GM08714 (cell line): ENCODE results near the gene ATE1.

Experiments
- H3K4me3 ChIP-seq: fragments of 200-500 bp; sonication (Bioruptor generic); 2 replicates; pipeline ENCODE4 v1.5.1; 2014; ENCODE audit warnings: mild to moderate bottlenecking, low read length, inconsistent platforms
- ZNF274 ChIP-seq: IDR thresholded peaks from 2 replicates; pipeline ENCODE4 v1.6.1; 2012; ENCODE audit warnings: mild to moderate bottlenecking, low read depth, low read length

Gene ATE1

DNA sequence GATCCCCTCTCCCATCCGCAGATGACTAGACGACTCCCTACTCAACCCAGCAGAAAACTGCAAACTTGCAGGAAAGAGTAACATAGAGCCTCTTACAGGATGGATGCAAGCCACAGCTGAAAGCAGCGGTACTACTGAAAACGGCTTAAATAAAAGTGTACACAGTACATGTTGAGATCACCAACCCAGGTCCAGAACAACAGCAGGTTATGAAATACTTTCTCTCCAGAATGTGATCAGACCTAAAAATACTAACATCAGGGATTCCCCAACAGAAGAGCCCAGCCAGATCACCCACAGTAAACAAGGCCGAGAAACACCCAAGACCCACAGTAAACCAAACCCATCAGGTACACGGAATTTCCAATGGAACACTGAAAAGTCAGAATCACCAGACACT is 13.2 kb downstream of the ATE1 start:
- no peak overlapping the region for H3K4me3 ChIP-seq
- no peak for TF ChIP-seq ZNF274

DNA sequence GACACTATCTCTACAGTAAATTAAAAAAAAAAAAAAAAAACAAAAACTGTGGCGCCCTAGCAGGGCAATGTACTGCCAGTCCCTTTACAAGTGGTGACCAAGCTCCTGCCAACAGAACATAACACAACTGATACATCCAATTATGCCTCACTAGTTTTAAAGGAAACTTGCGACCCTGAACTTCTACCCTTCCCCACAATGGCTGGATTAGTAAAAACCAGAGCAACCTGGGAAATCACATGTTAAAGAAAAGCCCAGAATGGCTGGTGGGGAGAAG is 16.5 kb downstream of the ATE1 start:
- no peak for TF ChIP-seq ZNF274
- H3K4me3 ChIP-seq, result no peak overlapping the region

DNA sequence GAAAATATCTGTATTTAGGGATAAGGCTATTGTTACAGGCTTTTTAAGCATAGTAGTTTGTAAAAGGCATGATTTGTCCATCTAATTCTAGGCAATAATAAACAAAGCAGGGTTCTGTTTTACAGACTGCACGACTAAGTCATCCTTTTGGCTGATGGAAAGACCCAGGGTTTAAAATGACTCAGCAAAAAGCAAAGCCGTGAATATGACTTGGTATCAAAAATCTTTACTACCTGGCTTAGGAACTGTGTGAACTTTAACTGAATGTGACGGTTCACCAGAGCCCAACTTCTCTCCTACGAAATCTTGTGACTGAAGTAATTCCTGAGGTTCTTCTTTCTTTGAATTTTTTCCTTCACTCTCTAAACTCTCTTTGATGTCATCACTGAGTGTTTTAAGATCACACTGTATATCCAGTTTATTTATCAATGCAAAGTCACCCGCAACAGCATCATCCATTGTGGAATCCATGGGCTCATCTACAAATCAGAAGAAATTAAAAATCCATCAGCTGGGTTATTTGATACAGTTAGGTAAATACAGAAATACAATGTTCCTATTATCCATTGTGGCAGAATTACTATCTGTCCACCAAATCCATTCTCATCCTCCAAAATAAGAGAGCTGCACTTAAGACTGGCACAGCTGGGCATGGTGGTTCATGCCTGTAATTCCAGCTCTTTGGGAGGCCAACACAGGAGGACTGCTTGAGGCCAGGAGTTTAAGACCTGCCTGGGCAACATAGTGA is 17.0 kb downstream of the ATE1 start:
- no peak for TF ChIP-seq ZNF274

DNA sequence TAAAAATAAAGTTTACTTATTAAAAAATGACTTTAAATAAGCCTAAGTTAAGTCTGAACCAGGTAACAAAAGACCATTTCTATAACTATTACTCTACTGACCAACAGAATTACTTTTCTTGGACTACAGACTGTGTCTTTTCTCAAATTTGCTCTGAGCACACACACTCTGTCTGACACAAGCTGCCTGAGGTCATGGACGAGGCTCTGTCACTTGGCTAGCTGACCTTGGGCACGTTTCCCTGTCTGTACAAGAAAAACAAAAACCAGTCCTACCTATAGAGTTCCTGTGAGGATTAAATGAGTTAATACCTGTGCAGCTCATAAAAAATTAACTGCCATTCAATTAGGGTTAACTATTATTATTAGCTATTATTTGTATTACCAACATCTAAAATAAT is 22.9 kb downstream of the ATE1 start:
- H3K4me3 ChIP-seq, result no peak overlapping the region
- no peak for TF ChIP-seq ZNF274

More for the DNA sequence above, 17.0 kb downstream of the ATE1 start:
- H3K4me3 ChIP-seq, result no peak overlapping the region

DNA sequence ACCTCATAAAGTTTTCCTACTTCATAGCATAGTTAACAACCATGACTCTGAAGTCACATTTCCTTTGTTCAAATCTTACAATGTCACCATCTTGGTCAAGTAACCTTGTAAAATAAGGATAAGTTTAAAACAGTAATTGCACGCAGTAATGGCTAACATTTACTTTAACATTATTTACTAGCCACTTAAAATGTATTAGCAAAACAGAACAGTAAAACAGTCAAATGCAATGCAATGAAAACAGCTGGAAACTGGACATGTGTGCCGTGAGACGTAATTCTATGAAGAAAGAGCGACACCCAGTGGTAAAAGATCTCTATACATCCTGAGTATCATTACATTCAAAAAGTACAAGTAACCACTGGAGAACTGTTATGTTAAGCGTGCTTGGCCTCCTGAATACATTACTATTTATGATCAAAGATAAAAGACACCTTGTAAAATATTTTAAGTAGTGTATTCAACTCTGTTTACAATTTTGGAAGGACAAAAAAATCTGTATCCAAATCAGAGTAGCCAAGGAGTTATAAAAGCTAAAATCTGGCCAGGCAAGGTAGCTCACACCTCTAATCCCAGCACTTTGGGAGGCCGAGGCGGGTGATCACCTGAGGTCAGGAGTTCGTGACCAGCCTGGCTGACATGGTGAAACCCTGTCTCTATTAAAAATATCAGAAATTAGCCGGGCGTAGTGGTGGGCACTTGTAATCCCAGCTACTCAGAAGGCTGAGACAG is 27.2 kb downstream of the ATE1 start:
- TF ChIP-seq ZNF274, result no peak
- H3K4me3 ChIP-seq, result no peak overlapping the region

DNA sequence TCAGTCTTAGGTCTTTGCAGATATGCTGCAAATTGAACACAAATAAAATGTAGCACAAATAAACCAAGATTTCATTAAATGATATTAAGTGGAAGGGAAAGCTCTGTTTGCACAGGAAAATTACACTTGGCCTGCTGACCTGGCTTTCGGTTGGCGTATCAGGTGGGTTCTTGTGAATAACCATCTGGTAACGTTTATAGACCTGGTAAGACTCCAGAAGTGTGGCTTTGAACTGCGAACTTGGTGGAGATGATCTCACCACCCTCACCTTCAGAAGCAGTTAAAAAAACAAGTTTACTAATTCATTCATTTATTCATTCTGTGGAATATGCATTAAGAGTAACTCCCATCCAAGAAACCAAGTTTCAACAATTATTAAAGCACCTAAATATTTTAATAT is 28.1 kb downstream of the ATE1 start:
- no peak overlapping the region for H3K4me3 ChIP-seq
- no peak for TF ChIP-seq ZNF274

DNA sequence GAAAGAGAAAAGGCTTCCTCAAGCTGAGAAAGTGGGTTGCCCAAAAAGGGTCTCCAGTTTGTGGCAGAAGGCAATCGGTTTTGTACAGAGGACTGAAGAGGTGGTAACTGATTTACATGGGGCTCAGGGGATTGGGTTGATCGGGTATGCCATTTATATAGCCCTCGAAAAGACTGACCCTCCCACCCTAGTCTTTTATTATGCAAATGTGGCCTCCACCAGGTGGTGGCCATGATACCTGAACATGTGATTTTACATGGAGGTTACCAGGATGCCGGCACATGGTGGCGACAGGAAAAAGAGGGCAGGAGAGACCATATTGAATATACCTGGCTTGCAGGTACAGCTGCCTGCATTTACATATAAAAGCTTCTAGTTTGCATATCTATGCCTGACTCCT is 36.7 kb downstream of the ATE1 start:
- no peak overlapping the region for H3K4me3 ChIP-seq

DNA sequence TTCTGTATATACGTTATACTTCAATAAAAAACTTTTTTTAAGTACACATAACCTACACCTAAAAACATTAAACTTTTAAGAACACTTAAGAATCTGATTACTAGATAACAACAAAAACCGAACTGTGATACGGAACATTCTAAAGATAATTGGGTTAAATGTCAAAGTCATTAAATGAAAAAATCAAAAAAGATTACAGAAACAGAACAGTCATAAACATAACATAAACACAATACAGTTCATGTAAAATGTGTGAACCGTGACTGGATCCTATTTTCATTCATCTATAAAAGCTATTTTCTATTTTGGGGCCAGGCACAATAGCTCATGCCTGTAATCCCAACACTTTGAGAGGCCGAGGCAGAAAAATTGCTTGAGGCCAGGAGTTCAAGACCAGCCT is 38.6 kb downstream of the ATE1 start:
- no peak overlapping the region for H3K4me3 ChIP-seq
- no peak for TF ChIP-seq ZNF274

More for the DNA sequence above, 36.7 kb downstream of the ATE1 start:
- TF ChIP-seq ZNF274, result no peak

DNA sequence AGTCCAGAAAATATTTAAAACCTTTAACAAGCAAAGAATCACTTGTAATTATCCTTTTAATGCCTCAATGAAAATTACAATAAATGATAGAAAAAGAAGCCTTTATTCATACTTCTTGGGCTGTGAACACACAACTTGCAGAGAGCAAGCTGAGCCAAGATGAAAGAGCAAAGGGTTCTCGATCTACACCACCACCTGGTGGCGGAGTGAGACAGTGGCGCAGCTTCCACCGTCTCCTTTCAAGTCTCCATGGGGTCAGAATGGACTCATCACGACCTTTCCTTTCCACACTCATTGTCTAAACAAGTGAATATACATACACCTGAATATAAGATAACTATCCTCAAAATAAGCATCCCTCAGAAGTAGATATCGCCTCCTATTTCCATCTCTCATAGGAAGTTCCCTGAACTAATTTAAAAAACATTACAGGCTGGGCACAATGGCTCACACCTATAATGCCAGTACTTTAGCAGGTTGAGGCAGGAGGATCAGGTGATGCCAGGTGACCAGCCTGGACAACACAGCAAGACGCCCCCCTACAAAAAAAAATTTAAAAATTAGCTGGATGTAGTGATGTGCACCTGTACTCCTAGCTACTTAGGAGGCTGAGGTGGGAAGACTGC is 40.7 kb downstream of the ATE1 start:
- no peak overlapping the region for H3K4me3 ChIP-seq
- no peak for TF ChIP-seq ZNF274

DNA sequence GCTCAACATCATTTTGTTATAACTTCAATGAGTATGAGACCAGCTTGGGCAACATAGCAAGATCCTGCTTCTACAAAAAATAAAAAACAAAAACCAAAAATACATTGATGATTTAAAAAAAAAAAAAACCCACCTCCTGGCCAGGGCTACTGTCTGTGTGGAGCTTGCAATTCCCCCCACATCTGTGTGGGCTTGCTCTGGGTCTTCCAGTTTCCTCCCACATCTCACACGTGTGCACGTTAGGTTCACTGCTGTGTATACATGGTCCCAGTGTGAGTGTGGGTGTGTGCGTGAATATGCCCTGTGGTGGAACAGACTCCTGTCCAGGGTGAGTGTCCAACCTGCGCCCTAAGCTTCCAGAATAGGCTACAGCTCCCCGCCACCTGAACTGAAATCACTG is 41.6 kb downstream of the ATE1 start:
- no peak for TF ChIP-seq ZNF274
- no peak overlapping the region for H3K4me3 ChIP-seq

DNA sequence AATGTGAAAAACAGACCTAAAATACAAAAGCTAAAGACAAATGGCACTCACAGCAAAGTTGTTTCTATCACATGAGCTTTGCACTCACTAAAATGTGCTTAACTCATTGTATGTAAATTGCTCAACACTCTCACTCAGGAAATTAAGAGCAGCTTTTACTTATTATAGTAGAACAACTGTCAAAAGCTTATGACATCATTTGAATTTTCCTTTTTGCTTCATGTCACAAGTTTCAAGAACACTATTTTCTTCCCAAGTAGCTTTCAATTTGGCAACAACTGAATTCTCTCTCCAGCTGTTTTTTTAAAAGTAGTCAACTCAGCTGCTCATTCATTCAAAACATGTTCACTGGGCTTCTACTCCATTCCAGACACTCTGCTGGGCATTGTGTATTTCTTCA is 46.9 kb downstream of the ATE1 start:
- TF ChIP-seq ZNF274, result no peak
- H3K4me3 ChIP-seq, result no peak overlapping the region

DNA sequence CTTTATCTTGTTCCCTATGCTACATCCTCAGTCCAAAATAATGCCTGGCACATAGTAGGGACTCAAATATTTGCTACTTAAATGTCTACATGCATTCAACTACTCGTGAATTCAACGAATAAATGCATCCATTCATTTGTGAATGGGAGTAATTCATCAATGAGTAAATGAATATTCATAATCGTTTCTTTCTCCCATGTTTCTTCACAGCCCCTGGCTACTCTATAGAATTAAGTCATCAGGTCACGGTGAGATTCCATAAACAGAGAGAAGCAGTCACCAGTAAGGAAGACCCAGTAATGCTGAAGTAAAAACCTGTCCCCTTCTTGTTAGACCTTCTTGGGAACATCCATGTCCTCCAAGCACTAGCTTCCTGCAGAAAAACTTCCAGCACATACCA is 48.4 kb downstream of the ATE1 start:
- H3K4me3 ChIP-seq, result no peak overlapping the region
- TF ChIP-seq ZNF274, result no peak

DNA sequence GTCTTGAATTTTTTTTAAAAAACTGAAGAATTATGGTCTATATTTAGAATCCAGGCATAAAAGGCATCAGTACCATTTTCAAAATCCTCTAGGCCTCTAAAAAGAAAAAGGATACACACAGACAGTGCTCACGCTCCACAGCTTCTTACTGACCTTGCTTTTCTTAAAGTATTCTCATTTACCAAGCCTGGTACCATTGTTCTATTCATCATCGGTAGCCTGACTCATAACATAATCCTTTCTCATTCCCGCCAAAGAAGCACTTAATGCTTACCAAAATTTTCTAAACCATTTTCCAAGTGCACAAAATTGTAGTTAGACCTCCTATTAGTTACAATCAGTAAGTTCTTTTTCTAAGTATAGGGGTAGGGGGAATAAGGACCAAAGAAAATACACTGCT is 54.6 kb downstream of the ATE1 start:
- H3K4me3 ChIP-seq, result no peak overlapping the region
- no peak for TF ChIP-seq ZNF274

DNA sequence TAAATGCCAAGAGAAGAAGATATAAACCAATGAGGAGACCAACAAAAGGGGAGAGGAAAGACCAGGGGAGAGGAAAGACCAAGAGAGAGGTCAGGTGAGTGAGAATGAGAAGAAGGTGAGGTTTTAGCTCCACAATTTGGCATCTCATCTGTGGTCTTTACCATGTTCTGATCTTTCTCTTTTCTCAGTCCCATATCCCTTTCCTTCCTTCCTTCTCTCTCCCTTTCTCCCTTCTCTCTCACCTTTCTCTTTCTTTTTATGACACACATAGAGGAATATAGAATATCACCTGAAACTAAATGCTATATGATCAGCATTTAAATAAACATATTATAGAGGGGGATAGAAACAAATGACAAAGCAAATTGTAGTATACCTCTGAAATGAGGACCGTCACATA is 57.4 kb downstream of the ATE1 start:
- H3K4me3 ChIP-seq, result no peak overlapping the region
- no peak for TF ChIP-seq ZNF274

DNA sequence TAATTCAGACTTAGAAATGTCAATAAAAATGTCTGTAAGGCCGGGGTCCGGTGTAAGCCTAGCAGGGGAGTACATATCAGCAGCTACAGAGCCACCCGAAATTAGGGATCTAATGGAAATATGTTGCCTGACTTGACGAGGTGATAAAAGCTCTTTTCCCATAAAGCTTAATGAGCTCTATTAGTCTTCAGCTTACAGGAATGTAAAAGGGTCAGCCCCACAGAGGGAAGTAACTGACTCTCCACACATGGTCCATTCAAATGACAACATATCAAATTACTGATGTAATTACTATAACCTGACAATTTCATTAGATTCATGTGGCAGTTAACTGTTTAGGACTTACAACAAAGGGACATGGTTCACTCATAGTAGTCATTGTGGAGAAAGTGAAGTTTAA is 62.3 kb downstream of the ATE1 start:
- no peak for TF ChIP-seq ZNF274

DNA sequence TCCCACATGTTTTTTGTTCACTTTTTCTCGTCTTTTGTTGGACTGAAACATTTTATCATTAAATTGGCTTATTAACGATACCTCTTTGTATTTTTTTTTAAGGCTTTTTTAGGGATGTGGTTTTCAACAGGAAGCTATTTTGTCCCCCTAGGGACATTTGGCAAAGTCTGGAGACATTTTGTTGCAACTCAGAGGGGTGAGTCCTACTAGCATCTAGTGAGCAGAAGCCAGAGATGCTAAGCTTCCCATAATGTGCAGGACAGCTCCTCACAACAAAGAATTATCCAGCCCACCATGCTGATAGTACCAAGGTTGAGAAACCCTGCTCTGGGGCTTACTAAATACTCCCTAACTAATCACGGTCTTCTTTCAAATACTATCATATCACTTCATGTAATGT is 63.2 kb downstream of the ATE1 start:
- H3K4me3 ChIP-seq, result no peak overlapping the region
- TF ChIP-seq ZNF274, result no peak

More for the DNA sequence above, 62.3 kb downstream of the ATE1 start:
- no peak overlapping the region for H3K4me3 ChIP-seq
